ENCODE measurements around the gene PPP2R2B. TPM values are rescaled to one million over a fixed set of nuclear protein-coding genes. Genes with fewer than 3 reads are reported as not detected.

Gene PPP2R2B
- total RNA-seq, 4 donors from 2014 or later = 1.2 to 2.9 (median 1.9) TPM

DNA sequence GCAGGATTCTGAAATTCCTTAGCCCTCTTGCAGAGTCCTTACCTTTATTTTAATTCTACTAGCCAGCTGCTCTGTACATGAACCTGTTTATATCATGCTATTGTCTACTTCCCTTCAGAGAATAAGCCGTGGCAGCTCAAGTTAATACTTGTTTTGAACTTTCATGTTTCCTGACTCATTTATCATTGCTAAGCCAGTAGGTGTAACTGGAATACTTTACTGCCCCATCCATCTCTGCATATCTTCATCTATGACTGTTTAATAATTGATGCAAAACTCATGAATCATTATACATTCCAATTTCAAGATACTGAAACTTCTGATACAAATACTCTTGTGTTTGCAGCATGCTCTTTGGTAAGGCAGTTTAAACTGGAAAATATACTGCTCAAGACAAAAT lies 174.7 kb downstream of the PPP2R2B start:
- Histone ChIP-seq H3K4me3 (no peak overlapping the region), H3K4me1 (no peaks in the 10 kb centered on the region), H3K36me3 (no peaks in the 10 kb centered on the region), H3K9me3 (no peaks in the 10 kb centered on the region), H3K27ac (no peak overlapping the region), H3K27me3 (no peaks in the 10 kb centered on the region)
- no peak for DNase-seq
- TF ChIP-seq CTCF (IDR thresholded peaks at IDR 0.05) (no peak), POLR2A (IDR thresholded peaks at IDR 0.05) (no peak)

DNA sequence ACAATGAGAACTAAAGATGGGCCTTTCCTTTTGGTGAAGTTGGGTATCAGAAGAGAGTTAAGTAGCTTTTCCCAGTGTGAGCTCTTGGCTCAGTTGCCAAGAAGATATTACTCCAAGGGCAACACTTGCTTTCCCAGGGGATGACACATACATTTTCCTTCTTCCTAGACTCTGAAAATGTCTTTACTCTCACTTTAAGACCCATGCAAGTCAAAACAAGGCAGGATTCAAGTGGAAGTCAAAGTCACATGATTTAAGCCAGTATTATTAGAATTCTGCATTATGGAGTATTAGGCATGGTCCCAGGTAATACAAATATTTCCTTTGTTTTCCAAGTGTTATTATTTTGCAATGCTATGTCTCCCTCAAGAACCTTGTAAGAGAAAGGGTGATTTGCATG lies 175.1 kb downstream of the PPP2R2B start:
- no peaks in the 10 kb centered on the region for H3K36me3 ChIP-seq
- H3K27me3 ChIP-seq = no peaks in the 10 kb centered on the region
- H3K4me3 ChIP-seq = no peak overlapping the region
- H3K9me3 ChIP-seq = no peaks in the 10 kb centered on the region
- H3K4me1 ChIP-seq = no peaks in the 10 kb centered on the region
- TF ChIP-seq POLR2A (IDR thresholded peaks at IDR 0.05) = no peak
- no peak for TF ChIP-seq CTCF (IDR thresholded peaks at IDR 0.05)
- H3K27ac ChIP-seq = no peak overlapping the region
- no peak for DNase-seq

- TF ChIP-seq POLR2A (IDR thresholded peaks at IDR 0.05) = no peak
- no peak for TF ChIP-seq CTCF (IDR thresholded peaks at IDR 0.05)
- no peaks in the 10 kb centered on the region for H3K9me3 ChIP-seq
- H3K4me1 ChIP-seq = no peaks in the 10 kb centered on the region
- H3K4me3 ChIP-seq = no peak overlapping the region
- no peak overlapping the region for H3K27ac ChIP-seq
- H3K27me3 ChIP-seq = no peaks in the 10 kb centered on the region
- DNase-seq = no peak
- no peaks in the 10 kb centered on the region for H3K36me3 ChIP-seq
These were observed 178.7 kb downstream of the PPP2R2B start for GRCh38 chr5:146699664-146700418.

DNA sequence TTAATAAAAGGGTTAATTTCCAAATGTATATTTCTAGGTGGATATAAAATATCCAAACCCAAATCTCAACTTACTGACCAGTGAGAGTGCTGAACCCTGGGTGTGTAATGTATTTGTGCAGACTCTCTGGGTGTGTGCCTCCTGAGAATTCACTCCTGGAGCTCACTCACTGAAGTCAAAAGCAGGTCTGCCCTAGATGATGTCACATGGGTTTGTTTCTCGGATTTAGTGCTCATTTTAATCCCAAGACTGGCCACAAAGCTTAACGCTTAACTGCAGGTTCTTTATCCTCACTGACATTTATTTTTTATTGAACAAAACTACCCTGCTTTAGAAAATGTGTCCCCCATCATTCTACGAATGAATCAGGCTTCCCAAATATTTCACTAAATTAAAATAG lies 179.4 kb downstream of the PPP2R2B start:
- H3K4me1 ChIP-seq = no peaks in the 10 kb centered on the region
- no peaks in the 10 kb centered on the region for H3K9me3 ChIP-seq
- no peaks in the 10 kb centered on the region for H3K27me3 ChIP-seq
- no peaks in the 10 kb centered on the region for H3K36me3 ChIP-seq
- no peak overlapping the region for H3K4me3 ChIP-seq
- no peak for DNase-seq
- TF ChIP-seq POLR2A (IDR thresholded peaks at IDR 0.05) (no peak), CTCF (IDR thresholded peaks at IDR 0.05) (no peak)
- no peak overlapping the region for H3K27ac ChIP-seq

DNA sequence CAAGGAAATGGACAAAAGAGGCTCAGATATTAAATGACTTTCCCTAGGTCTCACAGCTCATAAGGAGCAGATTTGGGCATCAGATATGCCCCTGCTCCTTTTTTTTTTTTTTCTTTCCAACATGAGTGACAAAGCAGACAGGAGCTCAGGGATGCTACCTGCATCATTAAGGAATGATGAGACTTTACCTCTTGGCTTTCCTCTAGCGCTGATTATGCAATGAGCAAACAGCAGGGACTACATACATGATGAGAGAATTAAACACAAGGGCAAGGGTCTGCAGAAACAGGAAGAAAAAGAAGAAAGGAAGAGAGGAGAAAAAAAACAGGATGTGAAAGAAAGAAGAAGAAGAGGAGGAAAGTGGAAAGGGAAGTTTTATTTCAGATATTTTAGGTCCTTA lies 179.9 kb downstream of the PPP2R2B start:
- no peaks in the 10 kb centered on the region for H3K27me3 ChIP-seq
- H3K4me1 ChIP-seq = no peaks in the 10 kb centered on the region
- no peaks in the 10 kb centered on the region for H3K36me3 ChIP-seq
- H3K9me3 ChIP-seq = no peaks in the 10 kb centered on the region
- no peak for DNase-seq
- H3K4me3 ChIP-seq = no peak overlapping the region
- TF ChIP-seq POLR2A (IDR thresholded peaks at IDR 0.05) = no peak
- no peak for TF ChIP-seq CTCF (IDR thresholded peaks at IDR 0.05)
- no peak overlapping the region for H3K27ac ChIP-seq

Measured in Peyer's patch (tissue), 4 donors.